IMR-90 (cell line): ENCODE measurements around the gene CHRNG. TPM values are rescaled to one million over a fixed set of nuclear protein-coding genes. Genes with fewer than 3 reads are reported as not detected.
A peak's percentile ranks its signal among the peaks of the same experiment; 100 is the strongest.

Source experiments
- ATAC-seq: fragments of 200-7000 bp; cut with Tn5 transposase; 2 replicates; pipeline ENCODE4 v1.9.1; 2020; ENCODE audit warnings: low read depth, mild to moderate bottlenecking, moderate library complexity
- BruUV-seq: library from RNA; stranded (reverse); fragments of 400-500 nt; replicated peaks from 2 replicates; lab custom pipeline; 2021; lab: Mats Ljungman, UMichigan
- CTCF ChIA-PET: fragments of 300-600 bp; formaldehyde crosslinking; extraction: SDS; loops from one replicate; lab custom pipeline; 2021; ENCODE audit warnings: antibody characterized with exemption; lab: Yijun Ruan, JAX
- POLR2A ChIA-PET: fragments of 300-600 bp; sonication (Branson Sonifier 250); formaldehyde crosslinking; loops from one replicate; lab custom pipeline; 2022; ENCODE audit warnings: antibody characterized with exemption; ENCODE audit not compliant: unreplicated experiment; lab: Charles Lee
- DNase-seq: peaks from one replicate; pipeline ENCODE4 v3.0.0; 2013
- H2AFZ ChIP-seq: replicated peaks from 2 replicates; pipeline ENCODE3; 2013; ENCODE audit warnings: low read length, mild to moderate bottlenecking; ENCODE audit not compliant: poor library complexity
- H2AK5ac ChIP-seq: 2 replicates; pipeline ENCODE4 v1.6.1; 2013; ENCODE audit warnings: low read depth, low read length, inconsistent platforms
- H2AK9ac ChIP-seq: replicated peaks from 2 replicates; pipeline ENCODE3; 2013; ENCODE audit warnings: mild to moderate bottlenecking, low read depth, low read length, moderate library complexity; ENCODE audit not compliant: poor library complexity
- H2BK120ac ChIP-seq: 2 replicates; pipeline ENCODE4 v1.6.1; 2013; ENCODE audit warnings: low read depth, low read length, inconsistent platforms
- H2BK15ac ChIP-seq: 3 replicates; pipeline ENCODE4 v1.6.1; 2013; ENCODE audit warnings: low read depth, low read length, inconsistent platforms
- H2BK20ac ChIP-seq: 2 replicates; pipeline ENCODE4 v1.6.1; 2013; ENCODE audit warnings: low read depth, mild to moderate bottlenecking, inconsistent platforms, low read length, moderate library complexity
- H2BK5ac ChIP-seq: 2 replicates; pipeline ENCODE4 v1.6.1; 2013; ENCODE audit warnings: mild to moderate bottlenecking, low read depth, low read length, inconsistent platforms; ENCODE audit not compliant: poor library complexity, severe bottlenecking
- H3K14ac ChIP-seq: replicated peaks from 2 replicates; pipeline ENCODE4 v1.6.1; 2013; ENCODE audit warnings: low read depth, low read length, inconsistent platforms
- H3K18ac ChIP-seq: 2 replicates; pipeline ENCODE4 v1.6.1; 2013; ENCODE audit warnings: low read depth, low read length, control low read depth
- H3K23ac ChIP-seq: 2 replicates; pipeline ENCODE4 v1.6.1; 2013; ENCODE audit warnings: low read depth, low read length, inconsistent platforms
- H3K27ac ChIP-seq: 2 replicates; pipeline ENCODE4 v1.5.1; 2013; ENCODE audit warnings: mild to moderate bottlenecking, control low read depth, low read length; ENCODE audit not compliant: insufficient read depth
- H3K27me3 ChIP-seq: 2 replicates; pipeline ENCODE4 v1.6.1; 2013; ENCODE audit warnings: low read length; ENCODE audit not compliant: control insufficient read depth, insufficient read depth
- H3K36me3 ChIP-seq: 2 replicates; pipeline ENCODE4 v1.6.1; 2013; ENCODE audit warnings: low read length, mixed read lengths; ENCODE audit not compliant: control insufficient read depth, insufficient read depth
- H3K4ac ChIP-seq: 2 replicates; pipeline ENCODE4 v1.6.1; 2013; ENCODE audit warnings: low read depth, low read length, inconsistent platforms
- H3K4me1 ChIP-seq: 2 replicates; pipeline ENCODE4 v1.6.1; 2013; ENCODE audit warnings: low read length, mixed read lengths; ENCODE audit not compliant: control insufficient read depth, insufficient read depth
- H3K4me2 ChIP-seq: 2 replicates; pipeline ENCODE4 v1.6.1; 2013; ENCODE audit warnings: low read depth, mild to moderate bottlenecking, control low read depth, low read length, moderate library complexity
- H3K4me3 ChIP-seq: 2 replicates; pipeline ENCODE4 v1.5.1; 2013; ENCODE audit warnings: low read depth, mild to moderate bottlenecking, control low read depth, low read length, moderate library complexity; ENCODE audit not compliant: insufficient read depth
- H3K56ac ChIP-seq: 2 replicates; pipeline ENCODE4 v1.6.1; 2013; ENCODE audit warnings: low read length, inconsistent platforms; ENCODE audit not compliant: insufficient read depth; ENCODE audit errors: extremely low read depth
- H3K79me1 ChIP-seq, 2 experiments: 2 replicates each; pipeline ENCODE4 v1.6.1; 2013; ENCODE audit warnings: low read length in 2 of 2, inconsistent platforms in 1 of 2, low read depth in 1 of 2
- H3K9ac ChIP-seq: 2 replicates; pipeline ENCODE4 v1.6.1; 2013; ENCODE audit warnings: low read depth, low read length, control low read depth
- H3K9me1 ChIP-seq: 2 replicates; pipeline ENCODE4 v1.6.1; 2013; ENCODE audit warnings: low read length, inconsistent platforms; ENCODE audit not compliant: insufficient read depth
- H3K9me3 ChIP-seq: 2 replicates; pipeline ENCODE4 v1.6.1; 2013; ENCODE audit warnings: low read length; ENCODE audit not compliant: control insufficient read depth, insufficient read depth
- H4K20me1 ChIP-seq: 2 replicates; pipeline ENCODE4 v1.6.1; 2013; ENCODE audit warnings: low read length, inconsistent platforms; ENCODE audit not compliant: insufficient read depth
- H4K5ac ChIP-seq: 2 replicates; pipeline ENCODE4 v1.6.1; 2013; ENCODE audit warnings: mild to moderate bottlenecking, low read depth, low read length, control low read depth
- H4K8ac ChIP-seq, 2 experiments: 2 replicates each; pipeline ENCODE4 v1.6.1; 2013; ENCODE audit warnings: low read depth in 2 of 2, low read length in 2 of 2, control low read depth in 1 of 2, inconsistent platforms in 1 of 2
- H4K91ac ChIP-seq: 2 replicates; pipeline ENCODE4 v1.6.1; 2013; ENCODE audit warnings: low read depth, low read length, inconsistent platforms; ENCODE audit not compliant: insufficient read depth
- BHLHE40 ChIP-seq: fragments of 150-350 bp; IDR thresholded peaks from 2 replicates; pipeline ENCODE4 v1.6.1; 2016; ENCODE audit warnings: mild to moderate bottlenecking, low read depth, low read length
- CEBPB ChIP-seq: IDR thresholded peaks from 2 replicates; pipeline ENCODE4 v1.6.1; 2012; ENCODE audit warnings: low read depth, low read length, improper control_type of control experiment
- CHD1 ChIP-seq: IDR thresholded peaks from 2 replicates; pipeline ENCODE4 v1.6.1; 2012; ENCODE audit warnings: low read depth, low read length, improper control_type of control experiment
- CTCF ChIP-seq: conservative IDR thresholded peaks from 2 replicates; pipeline ENCODE4 v1.5.1; 2012; ENCODE audit warnings: mild to moderate bottlenecking, low read depth, low read length, improper control_type of control experiment
- ELK1 ChIP-seq: fragments of 150-350 bp; IDR thresholded peaks from 2 replicates; pipeline ENCODE4 v1.6.1; 2016; ENCODE audit warnings: low read depth, mild to moderate bottlenecking, low read length, moderate library complexity, borderline replicate concordance
- FOS ChIP-seq: fragments of 150-350 bp; IDR thresholded peaks from 2 replicates; pipeline ENCODE4 v1.6.1; 2016; ENCODE audit warnings: low read depth, low read length
- MAFK ChIP-seq: IDR thresholded peaks from 2 replicates; pipeline ENCODE4 v1.6.1; 2012; ENCODE audit warnings: low read depth, low read length, improper control_type of control experiment
- MAZ ChIP-seq: IDR thresholded peaks from 2 replicates; pipeline ENCODE4 v1.6.1; 2012; ENCODE audit warnings: low read depth, mild to moderate bottlenecking, low read length, improper control_type of control experiment, moderate library complexity, borderline replicate concordance
- MXI1 ChIP-seq: IDR thresholded peaks from 2 replicates; pipeline ENCODE4 v1.6.1; 2012; ENCODE audit warnings: low read depth, mild to moderate bottlenecking, low read length, moderate library complexity, borderline replicate concordance
- NFE2L2 ChIP-seq: fragments of 150-350 bp; IDR thresholded peaks from 2 replicates; pipeline ENCODE4 v1.6.1; 2016; ENCODE audit warnings: low read depth, mild to moderate bottlenecking, low read length
- POLR2A ChIP-seq: IDR thresholded peaks from 2 replicates; pipeline ENCODE4 v1.6.1; 2012; ENCODE audit warnings: mild to moderate bottlenecking, low read depth, low read length
- RAD21 ChIP-seq: IDR thresholded peaks from 2 replicates; pipeline ENCODE4 v1.6.1; 2012; ENCODE audit warnings: low read length, improper control_type of control experiment
- RCOR1 ChIP-seq: IDR thresholded peaks from 2 replicates; pipeline ENCODE4 v1.6.1; 2012; ENCODE audit warnings: mild to moderate bottlenecking, low read length, improper control_type of control experiment; ENCODE audit not compliant: insufficient replicate concordance
- RFX5 ChIP-seq: IDR thresholded peaks from 2 replicates; pipeline ENCODE4 v1.8.0; 2012; ENCODE audit warnings: low read depth, mild to moderate bottlenecking, low read length, moderate library complexity
- SMC3 ChIP-seq: fragments of 150-350 bp; IDR thresholded peaks from 2 replicates; pipeline ENCODE4 v1.6.1; 2016; ENCODE audit warnings: low read depth, mild to moderate bottlenecking, antibody characterized with exemption, low read length, moderate library complexity
- USF2 ChIP-seq: fragments of 150-350 bp; IDR thresholded peaks from 2 replicates; pipeline ENCODE4 v1.6.1; 2017; ENCODE audit warnings: mild to moderate bottlenecking, antibody characterized with exemption, low read length, low read depth
- dilution Hi-C: fragments of 300-500 bp; cut with HindIII; formaldehyde crosslinking; loops from one replicate; pipeline ENCODE4 v1.14.3; 2018; ENCODE audit warnings: low sequenced_read_pairs; ENCODE audit not compliant: unreplicated experiment
- in situ Hi-C: fragments of 300-500 bp; cut with MboI; formaldehyde crosslinking; loops from 3 replicates; pipeline ENCODE4 v1.14.3; 2019; ENCODE audit warnings: low sequenced_read_pairs, inconsistent platforms, mixed read lengths
- intact Hi-C: fragments of 100-400 bp; cut with micrococcal nuclease; formaldehyde crosslinking; loops from 2 replicates; pipeline ENCODE4 v1.10.0; 2022
- polyA plus RNA-seq, 3 experiments: library from polyadenylated mRNA; depleted of rRNA; stranded (reverse); fragments of >200 nt; gene quantifications; 2 replicates each; pipeline ENCODE4 v1.2.3, GENCODE V29; 2012; ENCODE audit warnings: low replicate concordance in 1 of 3
- total RNA-seq: library from RNA; depleted of rRNA; stranded (reverse); fragments of >200 nt; gene quantifications from 2 replicates; pipeline ENCODE4 v1.2.3, GENCODE V29; 2012

The CHRNG gene
- total and polyA plus RNA-seq, 2 of the 4 experiments (the other 2 are of a cell fraction) = not detected

- Histone ChIP-seq H3K9me3 (no peaks in the 10 kb centered on the region), H3K27ac (no peak overlapping the region), H2AFZ (no peak overlapping the region), H3K36me3 (peaks cover 58% of the 10 kb centered on the region), H3K4me1 (no peaks in the 10 kb centered on the region; the same call in 1 of the 2 replicates), H3K79me1 (peaks cover 11 to 37% of the 10 kb centered on the region in 2 experiments), H4K5ac (no peak overlapping the region), H3K9ac (no peak overlapping the region), H2AK9ac (no peak overlapping the region), H4K8ac (0 out of 4 replicates have a peak overlapping the region, but pooled peaks of 1 of the 2 experiments have one; percentile 6), H3K23ac (0 out of 2 replicates have a peak overlapping the region, but pooled peaks have one; percentile 34), H3K56ac (no peak overlapping the region), H3K14ac (peak overlapping the region; percentile 30; the same call in 1 of the 2 replicates), H2BK5ac (peak overlapping the region; percentile 52), H2BK120ac (no peak overlapping the region), H2BK20ac (no peak overlapping the region; the same call in 1 of the 2 replicates), H4K20me1 (0 out of 2 replicates have a peak, but pooled peaks cover 3% of the 10 kb centered on the region), H3K9me1 (peaks cover 6% of the 10 kb centered on the region; the same call in 1 of the 2 replicates), H3K4me3 (no peak overlapping the region), H2BK15ac (no peak overlapping the region), H3K4ac (0 out of 2 replicates have a peak overlapping the region, but pooled peaks have one; percentile 26), H3K27me3 (no peaks in the 10 kb centered on the region), H3K4me2 (no peak overlapping the region; the same call in 1 of the 2 replicates), H3K18ac (no peak overlapping the region; the same call in 1 of the 2 replicates), H2AK5ac (no peak overlapping the region), H4K91ac (no peak overlapping the region; the same call in 1 of the 2 replicates)
- intact Hi-C loops = no loop called here
- in situ Hi-C loops = no loop called here
- no peak for DNase-seq
- dilution Hi-C loops = no loop called here
- ChIA-PET CTCF (no interaction called here), POLR2A (interaction anchor here (0.6 kb wide), 1 partner anchor 602 kb away, joined by 10 read pairs; no protein-coding TSS in a partner anchor)
- TF ChIP-seq POLR2A (no peak), CEBPB (no peak), CHD1 (no peak), MXI1 (no peak), FOS (no peak), CTCF (no peak), BHLHE40 (no peak), MAFK (no peak), RCOR1 (no peak), SMC3 (no peak), USF2 (no peak), MAZ (no peak), RFX5 (no peak), ELK1 (no peak), NFE2L2 (no peak), RAD21 (no peak)
- no TSS peak for BruUV-seq
- ATAC-seq = peak; percentile 8; the same call in 1 of the 2 replicates
These were observed 28.2 kb downstream of the CHRNG start for GRCh38 chr2:232567721-232568120.
